HG03469 (cell line): ENCODE measurements around the gene CCNA2.
A peak's percentile ranks its signal among the peaks of the same experiment; 100 is the strongest.

Experiments used
- ATAC-seq: cut with Tn5 transposase; IDR thresholded peaks from one replicate; pipeline ENCODE4 v1.9.1; 2021; ENCODE audit warnings: mild to moderate bottlenecking, moderate library complexity, moderate number of reproducible peaks; ENCODE audit not compliant: unreplicated experiment

The CCNA2 gene

DNA sequence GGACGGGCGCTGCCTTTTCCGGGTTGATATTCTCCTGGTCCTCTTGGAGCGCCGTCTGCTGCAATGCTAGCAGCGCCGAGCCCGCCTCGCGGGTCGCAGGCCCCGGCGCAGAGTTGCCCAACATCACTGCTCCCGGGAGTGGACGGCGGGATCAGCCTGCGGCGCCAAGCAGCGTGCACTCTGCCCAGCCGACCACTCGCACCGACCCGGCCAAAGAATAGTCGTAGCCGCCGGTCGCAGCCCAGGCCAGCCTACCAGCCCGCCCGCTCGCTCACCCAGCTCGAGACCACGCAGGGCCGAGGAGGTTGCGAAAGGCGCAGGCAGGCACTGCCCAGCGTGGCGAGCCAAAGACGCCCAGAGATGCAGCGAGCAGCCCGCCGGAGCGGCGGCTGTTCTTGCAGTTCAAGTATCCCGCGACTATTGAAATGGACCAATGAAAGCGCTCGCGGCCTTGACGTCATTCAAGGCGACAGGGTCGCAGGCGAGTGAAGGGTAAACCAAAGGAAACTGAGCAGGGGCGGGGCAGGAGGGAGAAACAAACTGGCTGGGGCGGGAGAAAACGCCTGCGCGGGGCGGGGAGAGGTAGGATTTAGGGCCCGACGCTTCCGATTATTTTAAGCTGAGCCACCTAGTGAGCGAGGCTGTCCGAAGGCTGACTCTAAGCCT lies at the start of gene CCNA2:
CCNA2 (minus strand) TSS at position 379 of the 666 bp plus-strand sequence; CDS start at position 124, 255 bp downstream.
- peak; percentile 90 for ATAC-seq

DNA sequence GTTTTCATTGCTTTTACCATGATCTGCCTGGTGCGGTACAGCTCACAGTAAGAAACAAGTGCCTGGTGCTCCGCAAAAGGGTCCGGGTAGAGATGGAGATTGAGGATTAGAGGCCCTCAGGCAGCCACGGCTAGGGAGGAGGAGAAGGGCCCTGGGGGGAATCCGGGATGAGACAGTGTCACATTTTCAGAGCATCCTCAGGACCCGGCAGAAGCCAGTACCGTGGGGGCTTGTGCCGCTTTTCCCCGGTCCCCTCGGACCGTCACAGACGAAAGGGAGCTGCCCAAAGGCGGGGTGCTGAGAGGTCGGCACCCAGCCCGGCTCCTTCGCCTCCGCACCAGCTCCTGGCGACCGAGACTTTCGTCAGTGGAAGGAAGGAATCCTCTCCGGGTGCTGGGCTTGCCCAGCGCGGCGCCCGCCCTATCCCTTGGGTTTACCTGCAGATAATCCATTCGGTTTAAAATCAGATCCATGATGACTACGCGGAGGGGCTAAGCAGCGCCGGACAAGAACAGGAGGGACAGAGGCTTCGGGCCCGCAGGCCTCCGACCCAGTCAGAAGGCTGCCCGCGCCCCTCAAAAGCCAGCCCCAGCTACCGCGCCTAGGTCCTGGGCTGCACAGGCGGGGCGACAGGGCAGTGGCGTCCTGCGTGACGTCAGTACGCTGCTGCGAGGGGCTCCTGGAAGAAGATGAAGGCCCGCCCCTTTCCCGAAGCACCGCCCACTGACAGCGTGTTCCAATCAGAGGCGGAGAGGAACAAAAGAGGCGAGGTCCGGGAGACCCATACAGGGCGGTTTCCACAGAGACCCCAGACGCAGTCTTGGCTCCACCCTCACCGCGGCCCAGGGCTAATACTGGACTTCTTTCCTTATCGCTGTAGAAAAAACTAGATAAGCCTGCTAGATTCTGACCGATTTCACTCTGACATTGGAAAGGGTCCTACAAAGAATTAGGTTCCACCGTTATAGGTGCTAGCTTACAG lies 46.4 kb upstream of the CCNA2 start, which contains the start of gene BBS7:
BBS7 (minus strand) TSS at position 634 of the 982 bp plus-strand sequence; CDS start at position 473, 161 bp downstream.
- peak; percentile 98 for ATAC-seq

DNA sequence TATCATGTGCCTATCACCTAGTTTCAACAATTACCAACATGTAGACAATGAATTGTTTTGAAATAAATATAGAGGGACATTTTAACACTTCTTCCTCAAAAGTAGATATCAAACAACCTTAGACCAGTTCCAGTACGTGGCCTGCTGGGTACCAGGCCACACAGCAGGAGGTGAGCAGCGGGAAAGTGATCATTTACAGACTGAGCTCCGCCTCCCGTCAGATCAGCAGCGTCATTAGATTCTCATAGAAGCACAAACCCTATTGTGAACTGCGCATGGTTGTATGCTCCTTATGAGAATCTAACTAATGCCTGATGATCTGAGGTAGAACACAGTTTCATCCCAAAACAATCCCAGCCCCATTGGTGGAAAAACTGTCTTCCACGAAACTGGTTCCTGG lies 40.1 kb upstream of the CCNA2 start:
- no peak for ATAC-seq

DNA sequence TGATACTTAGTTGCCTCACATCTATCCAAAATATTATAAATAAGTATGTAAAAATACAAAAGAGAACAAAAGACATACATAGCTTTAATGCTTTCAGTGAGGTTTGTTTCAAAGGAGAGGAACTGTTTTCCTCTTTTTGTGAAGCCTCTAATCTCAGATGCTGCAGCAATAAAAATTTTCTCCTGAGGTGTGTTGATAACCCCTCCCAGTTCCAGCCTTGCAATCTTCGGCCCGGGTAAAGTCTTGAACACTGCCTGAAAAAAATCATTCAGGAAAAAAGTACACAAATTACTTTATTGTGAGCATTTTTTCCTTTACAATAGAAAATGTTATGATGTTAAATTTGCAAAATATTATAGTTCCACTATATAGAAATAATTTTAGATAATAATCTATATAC lies 37.7 kb upstream of the CCNA2 start:
- ATAC-seq: no peak

DNA sequence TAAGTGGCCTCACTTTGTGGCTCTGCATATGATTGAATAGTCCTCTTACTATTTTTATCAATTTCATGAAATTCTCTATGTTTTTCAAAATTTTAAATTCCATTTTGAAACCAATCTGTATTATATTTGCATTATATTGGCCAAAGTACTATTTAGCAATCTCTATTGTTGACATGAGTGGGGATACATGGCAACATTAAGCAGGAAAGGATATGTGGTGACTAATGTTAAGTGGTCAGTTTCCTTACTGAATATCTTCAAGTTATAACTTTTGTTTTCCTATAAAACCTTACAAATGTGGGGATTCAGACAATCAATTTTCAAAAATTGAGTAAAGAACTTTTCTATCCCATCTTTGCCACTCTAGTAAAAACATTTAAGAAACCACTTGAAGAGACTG lies 36.4 kb upstream of the CCNA2 start:
- ATAC-seq: no peak

DNA sequence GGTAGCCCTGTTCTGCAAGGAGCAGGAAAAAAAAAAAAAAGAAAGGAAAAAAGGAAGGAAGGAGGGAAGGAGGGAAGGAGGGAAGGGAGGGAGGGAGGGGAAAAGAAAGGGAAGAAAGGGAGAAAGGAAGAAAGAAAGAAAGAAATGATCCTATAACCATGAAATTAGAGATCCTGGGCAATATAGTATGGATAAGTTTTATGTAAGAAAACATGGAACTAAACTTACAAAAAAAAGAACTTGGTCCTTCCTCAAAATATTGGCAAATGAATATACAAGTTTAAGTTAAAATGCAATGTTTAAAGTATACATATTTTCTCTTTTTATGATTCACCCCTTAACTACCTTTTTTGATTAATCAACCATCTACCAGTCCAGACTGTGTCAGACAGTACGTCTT lies 27.7 kb upstream of the CCNA2 start:
- ATAC-seq: no peak

DNA sequence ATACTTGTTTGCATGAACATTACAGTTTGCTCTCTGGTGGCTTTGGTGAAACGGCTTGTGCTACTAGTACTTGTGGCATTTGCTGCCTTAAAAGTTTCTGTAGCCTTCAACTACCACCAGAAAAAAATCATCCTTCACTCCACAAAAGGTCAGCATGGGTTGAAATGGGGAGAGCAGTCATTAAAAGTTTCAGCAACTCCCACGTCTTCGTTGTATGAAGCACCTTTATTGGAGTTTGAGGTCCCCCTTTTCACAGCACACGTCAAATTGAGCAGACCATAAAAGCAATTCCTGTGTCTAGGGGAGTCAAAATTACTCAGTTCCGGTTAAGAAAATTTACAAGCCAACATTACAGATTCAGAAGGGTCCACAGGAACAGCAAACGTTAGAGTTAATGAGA lies 23.0 kb upstream of the CCNA2 start:
- ATAC-seq: no peak

DNA sequence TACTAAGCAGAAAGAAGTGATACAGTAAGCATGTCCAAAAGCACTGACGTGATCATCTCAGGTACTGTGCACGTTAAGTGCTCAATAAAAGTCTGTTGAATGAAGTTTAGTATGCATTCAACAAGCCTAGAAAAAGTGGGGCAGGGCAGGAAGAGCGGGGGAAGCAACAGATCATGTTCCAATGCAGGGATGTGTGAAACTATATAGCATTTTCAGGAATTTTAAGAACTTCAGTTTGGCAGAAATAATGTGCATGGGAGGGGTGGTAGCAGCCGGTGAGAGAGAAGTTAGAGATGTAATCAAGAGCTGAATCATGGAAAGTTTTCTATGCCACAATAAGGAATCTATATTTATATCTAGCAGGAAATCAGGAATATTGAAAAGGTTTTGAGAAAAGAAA lies 19.2 kb upstream of the CCNA2 start:
- ATAC-seq: no peak

DNA sequence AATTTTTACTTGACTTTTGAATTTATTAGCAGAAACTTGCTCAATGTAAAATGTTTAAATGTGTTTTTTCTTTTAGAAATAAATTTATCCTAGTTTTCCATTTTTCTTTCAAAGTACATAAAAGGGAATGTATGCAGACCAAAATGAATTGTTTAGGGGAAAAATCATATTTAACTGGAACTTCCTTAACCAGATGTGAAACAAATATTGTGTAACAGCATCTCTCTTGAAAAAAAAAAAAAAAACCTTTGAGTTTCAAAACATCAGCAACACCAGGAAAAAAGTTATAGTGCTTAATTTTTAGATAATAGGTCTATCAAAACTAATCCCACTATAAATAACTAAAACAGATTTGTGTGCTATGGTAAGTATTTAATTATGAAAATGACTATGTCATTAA lies 14.5 kb upstream of the CCNA2 start:
- no peak for ATAC-seq

DNA sequence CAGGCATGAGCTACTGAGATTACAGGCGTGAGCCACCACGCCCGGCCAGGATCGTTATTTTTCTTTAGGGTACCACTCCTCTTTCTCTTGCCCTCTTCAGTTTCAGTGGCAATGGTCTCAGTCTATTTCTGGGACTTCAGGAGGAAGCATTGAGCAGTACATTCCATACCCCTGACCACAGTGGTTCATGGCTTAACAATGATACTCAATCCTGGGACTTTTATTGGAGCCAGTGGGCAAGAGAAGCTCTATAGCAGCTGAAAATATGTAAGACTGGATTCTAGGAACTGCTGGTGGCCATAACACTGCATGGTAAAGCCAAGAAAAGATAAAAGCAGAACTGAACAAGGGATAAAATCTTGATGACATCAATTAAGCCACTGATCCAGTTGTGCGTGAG lies 5.8 kb upstream of the CCNA2 start:
- no peak for ATAC-seq

DNA sequence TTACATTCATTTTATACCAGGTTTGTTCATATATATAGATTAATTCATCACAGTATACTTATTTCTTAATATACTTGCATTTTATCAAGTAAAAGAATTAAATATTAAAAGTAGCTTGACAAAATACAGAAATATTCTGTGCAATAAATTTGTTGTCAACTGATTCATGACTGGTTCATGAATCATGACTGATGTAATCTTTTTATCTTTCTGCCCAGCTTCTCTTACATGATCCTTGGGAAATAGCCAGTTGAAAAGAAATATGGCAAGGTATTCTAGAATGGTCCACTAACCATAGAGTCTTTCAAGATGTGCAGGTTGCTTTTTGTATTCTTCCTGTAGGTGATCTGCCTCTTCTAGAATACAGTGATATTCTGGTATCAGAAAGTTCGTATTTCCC lies 4.2 kb upstream of the CCNA2 start:
- ATAC-seq: no peak

DNA sequence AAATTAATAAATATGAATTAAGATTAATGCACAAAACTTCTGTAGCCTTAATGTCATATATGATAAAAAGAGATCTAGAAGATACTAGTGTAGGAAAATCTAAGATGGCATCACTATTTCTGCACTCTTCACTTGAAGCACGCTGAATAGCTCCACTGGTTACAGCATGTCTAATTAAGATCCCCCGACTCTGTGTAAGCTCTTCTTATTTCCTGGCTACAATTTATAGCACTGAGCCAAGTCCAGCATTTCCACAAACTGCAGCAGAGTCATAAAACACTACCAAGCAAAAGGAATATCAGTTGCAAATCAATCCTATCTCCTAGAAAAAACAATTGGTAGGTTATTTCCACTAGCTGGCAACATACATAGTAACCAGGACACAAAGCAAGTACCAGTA lies 1.3 kb upstream of the CCNA2 start:
- no peak for ATAC-seq

DNA sequence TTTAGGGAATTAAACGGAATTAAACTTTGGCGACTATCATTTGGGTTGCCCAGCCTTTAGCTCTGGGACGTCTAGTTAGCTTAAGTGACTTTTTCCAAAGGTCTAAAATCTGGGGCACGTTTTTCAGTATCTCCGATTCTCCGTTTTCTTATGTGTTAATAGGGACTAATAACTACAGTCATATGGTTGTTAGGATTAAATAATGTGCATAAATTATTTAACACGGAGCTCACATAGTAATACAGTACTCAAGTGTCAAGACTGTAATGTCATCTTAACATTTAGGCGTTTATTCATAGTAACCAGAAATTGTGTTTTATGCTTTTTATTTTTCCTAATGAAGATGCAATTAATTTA lies 466 bp upstream of the CCNA2 start:
- ATAC-seq: no peak

DNA sequence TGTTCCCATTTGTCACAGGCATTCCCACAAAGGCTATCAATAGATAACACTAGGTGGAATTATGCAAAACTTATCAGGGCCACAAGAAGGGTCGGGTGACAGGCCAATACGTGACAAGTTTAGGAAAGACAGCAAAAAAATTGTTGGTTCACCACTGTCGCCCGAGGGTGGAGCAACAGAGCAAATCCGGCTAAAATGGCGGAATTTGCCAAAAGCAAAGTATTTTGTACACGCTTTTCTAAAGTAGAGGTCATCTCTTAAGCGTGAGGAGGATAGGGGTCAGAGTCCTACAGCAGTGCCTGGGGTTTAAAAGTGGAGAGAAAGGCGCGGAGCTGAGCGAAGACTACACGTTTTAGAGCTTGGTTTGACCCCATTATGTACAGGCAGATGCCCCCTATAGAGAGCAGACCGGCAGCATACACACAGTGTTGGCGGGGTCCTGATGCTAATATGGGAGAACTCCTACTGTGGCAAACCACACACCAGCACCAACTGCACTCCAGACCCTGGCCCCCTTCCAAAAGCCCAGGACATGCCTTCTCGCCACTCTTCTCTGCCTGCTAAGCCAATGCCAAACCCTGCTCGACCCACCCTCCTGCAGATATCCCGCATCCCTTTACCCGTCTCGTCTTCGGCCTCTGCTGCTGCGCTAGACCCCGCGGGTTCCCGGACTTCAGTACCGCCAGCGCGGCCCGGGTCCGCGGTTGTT lies 733 bp downstream of the CCNA2 start:
- ATAC-seq: peak; percentile 31

DNA sequence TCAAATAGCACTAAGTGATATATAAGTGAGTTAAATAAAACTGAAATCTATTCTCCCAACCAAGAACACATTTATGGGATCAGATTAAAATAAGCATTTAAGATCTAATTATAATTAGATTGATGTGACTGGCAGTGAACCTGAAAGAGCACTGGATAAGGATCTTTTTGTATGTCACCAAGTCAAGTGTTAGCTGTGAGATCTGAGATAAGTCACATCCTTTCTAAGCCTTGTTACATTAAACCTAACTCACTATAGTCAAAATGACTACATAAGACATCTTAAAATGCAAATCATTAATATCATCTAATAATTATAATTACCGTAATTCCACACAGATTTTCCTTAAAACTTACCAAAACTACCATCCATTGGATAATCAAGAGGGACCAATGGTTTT lies 1.6 kb downstream of the CCNA2 start:
- no peak for ATAC-seq

DNA sequence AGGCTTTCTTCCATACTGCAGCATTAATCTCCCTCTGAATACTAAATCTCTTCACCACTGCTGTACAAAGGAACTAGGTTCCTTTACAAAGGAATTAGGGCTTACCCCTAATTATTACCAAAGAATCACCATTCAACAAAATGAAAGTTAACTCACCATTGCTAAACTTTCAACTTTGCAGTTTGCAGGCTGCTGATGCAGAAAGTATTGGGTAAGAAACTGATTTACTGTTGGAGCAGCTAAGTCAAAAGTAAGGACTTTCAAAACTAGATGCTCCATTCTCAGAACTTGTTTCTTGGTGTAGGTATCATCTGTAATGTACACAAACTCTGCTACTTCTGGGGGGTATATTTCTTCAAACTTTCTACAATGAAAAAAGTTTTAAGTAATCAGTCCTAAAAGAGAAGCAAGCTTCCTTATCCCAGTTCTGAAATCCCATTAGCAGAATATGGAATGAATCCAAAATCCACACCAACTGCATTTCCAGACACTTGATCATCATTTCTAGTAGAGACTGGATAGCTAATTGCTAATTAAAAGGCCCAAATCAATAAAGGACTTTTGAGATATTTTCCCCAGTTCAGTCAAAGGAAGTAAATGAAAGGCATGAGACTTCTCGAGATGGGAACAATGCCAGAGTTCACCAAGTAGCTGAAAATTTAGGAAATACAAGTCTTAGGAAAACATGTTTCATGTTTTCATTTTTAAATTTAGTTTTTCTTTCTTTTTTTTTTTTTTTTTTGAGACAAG lies 4.3 kb downstream of the CCNA2 start:
- ATAC-seq: no peak

DNA sequence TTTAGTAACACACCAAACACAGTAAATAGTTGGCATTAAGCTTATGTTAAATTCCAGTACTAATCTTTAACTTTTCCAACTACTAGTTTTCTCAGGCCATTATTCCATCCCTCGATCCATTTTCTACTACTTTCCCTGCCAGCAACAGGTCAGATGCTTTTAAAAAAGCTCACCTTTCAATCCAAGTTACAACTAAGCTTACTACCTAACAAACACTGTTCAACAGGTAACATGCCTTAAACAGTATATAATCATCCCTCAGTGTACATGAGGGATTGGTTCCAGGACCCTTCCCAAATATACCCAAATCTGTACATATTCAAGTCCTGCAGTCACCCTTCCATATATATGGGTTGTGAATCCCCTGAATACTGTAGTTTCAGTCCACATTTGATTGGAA lies 5.5 kb downstream of the CCNA2 start:
- ATAC-seq: no peak

DNA sequence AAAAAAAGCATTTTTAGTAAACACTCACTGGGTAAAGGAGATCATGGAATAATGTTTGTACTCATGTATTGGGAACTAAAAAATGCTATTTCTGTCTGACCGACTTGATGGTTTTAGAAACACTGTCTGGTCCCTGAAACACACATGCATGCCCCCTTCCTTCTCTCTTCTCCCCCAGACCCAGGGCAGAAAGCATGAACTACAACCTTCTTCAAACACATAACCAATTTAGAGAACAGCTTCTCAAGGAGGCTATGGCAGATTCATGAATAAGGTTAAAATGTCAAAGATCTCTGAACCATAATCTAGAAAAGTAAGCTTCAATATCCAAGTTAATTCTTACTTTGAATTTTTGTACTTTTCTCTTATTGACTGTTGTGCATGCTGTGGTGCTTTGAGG lies 6.0 kb downstream of the CCNA2 start:
- no peak for ATAC-seq

DNA sequence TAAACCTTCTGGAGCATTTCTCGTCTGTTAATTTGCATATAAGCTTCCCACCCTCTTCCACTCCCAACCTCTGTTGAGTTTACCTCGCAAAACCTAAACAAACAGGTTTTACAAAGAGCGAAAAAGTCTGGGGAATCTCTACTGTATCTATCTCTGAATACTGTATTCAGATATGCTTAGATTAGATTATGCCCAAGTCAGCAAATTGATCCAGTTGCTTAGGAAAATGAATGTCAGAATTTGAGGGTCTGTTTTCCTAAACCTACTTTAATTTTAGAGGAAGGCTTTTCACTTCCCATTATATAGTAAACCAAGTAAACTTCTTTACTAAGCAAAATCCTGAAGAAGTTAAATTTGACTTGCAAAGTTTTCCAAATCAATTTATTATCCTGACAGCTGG lies 6.7 kb downstream of the CCNA2 start:
- no peak for ATAC-seq

DNA sequence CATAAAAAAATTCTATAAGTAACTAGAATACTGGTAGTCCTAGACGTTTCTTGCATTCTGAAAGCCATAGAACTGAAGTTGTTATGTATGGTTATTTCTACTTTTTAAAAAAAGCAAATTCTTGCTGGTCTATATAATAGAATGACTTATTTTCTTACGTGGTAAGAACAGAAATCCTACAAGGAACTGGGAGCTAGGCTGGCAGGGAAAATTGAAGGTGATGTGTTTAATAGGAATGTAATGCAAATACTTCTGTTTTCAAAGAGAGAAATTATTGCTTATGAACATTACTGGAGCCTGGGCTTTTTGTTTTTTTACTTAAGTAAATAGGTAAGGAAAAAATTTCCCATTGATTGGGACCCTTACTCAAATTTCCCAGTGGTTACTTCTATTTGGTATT lies 8.9 kb downstream of the CCNA2 start:
- no peak for ATAC-seq

DNA sequence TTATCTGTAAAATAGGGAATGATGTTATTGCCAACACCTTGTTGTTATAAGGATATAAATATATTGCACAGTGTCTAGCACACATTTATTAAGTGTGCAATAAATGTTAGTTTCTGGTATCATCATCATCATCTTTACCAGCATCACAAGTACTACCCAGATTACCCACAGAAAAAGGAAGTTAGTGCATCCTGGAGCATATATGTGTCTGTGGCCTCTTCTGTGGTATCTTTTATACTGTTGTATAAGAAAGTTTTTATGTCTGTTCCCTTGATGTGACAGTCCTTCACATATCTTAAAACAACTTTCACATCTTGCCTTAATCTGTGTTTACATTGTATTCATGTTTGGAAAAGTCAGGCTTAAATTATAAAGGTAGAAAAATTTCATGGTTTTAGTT lies 12.6 kb downstream of the CCNA2 start:
- ATAC-seq: no peak
